HG02943 (cell line): ENCODE measurements around the gene AMIGO1.

Experiments used
- ATAC-seq: cut with Tn5 transposase; IDR thresholded peaks from one replicate; pipeline ENCODE4 v1.9.1; 2021; ENCODE audit warnings: mild to moderate bottlenecking, low read depth, moderate library complexity; ENCODE audit not compliant: unreplicated experiment

Gene AMIGO1

GRCh38 chr1:109457819-109458218 is 51.7 kb downstream of the AMIGO1 start:
- ATAC-seq, result no peak

- no peak for ATAC-seq
These were observed 54.9 kb downstream of the AMIGO1 start for GRCh38 chr1:109454497-109455133.
